ENCODE measurements around the gene OR8K5. TPM values are rescaled to one million over a fixed set of nuclear protein-coding genes. Genes with fewer than 3 reads are reported as not detected.

The OR8K5 gene
- not detected in 2 replicates for total RNA-seq

GRCh38 chr11:56160217-56160616 is at the start of gene OR8K5:
Gene OR8K5 (minus strand): TSS chr11:56160317. CDS start chr11:56160317, 0 bp downstream.

GRCh38 chr11:56176318-56176717 is 16.2 kb upstream of the OR8K5 start, which contains the start of gene OR5J2:
Gene OR5J2 (plus strand): TSS chr11:56176618. CDS start chr11:56176618, 0 bp downstream.

GRCh38 chr11:56140151-56140661 is 19.9 kb downstream of the OR8K5 start, which contains the start of gene OR8J3:
Gene OR8J3 (minus strand): TSS chr11:56140201. CDS start chr11:56137718, 2,483 bp downstream.

GRCh38 chr11:56122073-56122472 is 38.0 kb downstream of the OR8K5 start, which contains the start of gene OR8H3:
Gene OR8H3 (plus strand): TSS chr11:56122373. CDS start chr11:56122373, 0 bp downstream.

Other genes starting within 250 kb of the OR8K5 start
- not detected in 2 replicates for gene OR5W2, start 245.7 kb downstream of the OR8K5 start, total RNA-seq
- not detected in 2 replicates for gene OR5I1, start 223.9 kb downstream of the OR8K5 start, total RNA-seq
- not detected in 2 replicates for gene OR10AG1, start 190.4 kb downstream of the OR8K5 start, total RNA-seq
- gene OR5F1, start 165.7 kb downstream of the OR8K5 start, total RNA-seq, result not detected in 2 replicates
- not detected in 2 replicates for gene OR5AS1, start 132.7 kb downstream of the OR8K5 start, total RNA-seq
- not detected in 2 replicates for gene OR8I2, start 67.0 kb downstream of the OR8K5 start, total RNA-seq
- not detected in 2 replicates for gene OR8H2, start 56.6 kb downstream of the OR8K5 start, total RNA-seq
- not detected in 2 replicates for gene OR8H3, start 37.9 kb downstream of the OR8K5 start, total RNA-seq
- not detected in 2 replicates for gene OR8J3, start 20.1 kb downstream of the OR8K5 start, total RNA-seq
- not detected in 2 replicates for gene OR5J2, start 16.3 kb upstream of the OR8K5 start, total RNA-seq
- not detected in 2 replicates for gene OR5T2, start 73.9 kb upstream of the OR8K5 start, total RNA-seq
- gene OR5T3, start 91.9 kb upstream of the OR8K5 start, total RNA-seq, result not detected in 2 replicates
- not detected in 2 replicates for gene OR5T1, start 113.8 kb upstream of the OR8K5 start, total RNA-seq
- not detected in 2 replicates for gene OR8H1, start 131.9 kb upstream of the OR8K5 start, total RNA-seq
- not detected in 2 replicates for gene OR8K3, start 154.8 kb upstream of the OR8K5 start, total RNA-seq
- gene OR8K1, start 185.7 kb upstream of the OR8K5 start, total RNA-seq, result not detected in 2 replicates
- gene OR8J1, start 194.0 kb upstream of the OR8K5 start, total RNA-seq, result not detected in 2 replicates
- not detected in 2 replicates for gene OR8U1, start 215.3 kb upstream of the OR8K5 start, total RNA-seq

Measured in thoracic aorta endothelial cell (primary cell).